DMS 273 treated with DMSO at 0.1 percent for 48 hours (cell line): ENCODE results near the gene XIRP2.
"Not testable (repeated sequence)": the region's sequence is repeated elsewhere in the genome, so short reads cannot be mapped to it uniquely, and the experiment has no call there.

Source experiments
- DNase-seq: peaks from one replicate; lab custom pipeline; 2025; lab: John Stamatoyannopoulos, UW

The XIRP2 gene

GRCh38 chr2:166942377-166942776 is 54.1 kb downstream of the XIRP2 start:
- DNase-seq = no peak

- DNase-seq = no peak
Observed at GRCh38 chr2:166944909-166945308, 56.6 kb downstream of the XIRP2 start.

- DNase-seq = no peak
Observed at GRCh38 chr2:166957686-166958085, 69.4 kb downstream of the XIRP2 start.

- no peak for DNase-seq
Observed at GRCh38 chr2:166958986-166959481, 70.8 kb downstream of the XIRP2 start.

GRCh38 chr2:166959556-166959955 is 71.3 kb downstream of the XIRP2 start:
- no peak for DNase-seq

GRCh38 chr2:166960702-166961270 is 72.5 kb downstream of the XIRP2 start:
- no peak for DNase-seq

DNA sequence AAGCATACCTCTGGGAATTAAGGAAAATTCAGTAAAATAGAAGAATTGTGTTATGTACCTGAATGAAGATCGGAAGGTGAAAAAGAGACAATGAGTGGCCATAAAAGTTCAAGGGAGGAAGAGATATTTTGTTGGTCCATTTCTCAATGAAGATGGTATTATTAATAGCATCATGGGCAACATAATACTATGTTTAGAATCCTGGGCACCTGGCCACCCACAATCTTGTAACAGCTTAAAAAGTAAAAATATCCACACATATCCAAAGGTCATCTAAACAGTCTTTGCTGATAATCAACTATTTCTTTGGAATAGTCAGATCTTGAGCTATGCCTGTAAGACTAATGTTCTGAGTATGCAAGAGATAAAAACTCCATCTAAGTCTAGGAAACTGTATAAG is 73.7 kb downstream of the XIRP2 start:
- DNase-seq = no peak

GRCh38 chr2:166969486-166969885 is 81.2 kb downstream of the XIRP2 start:
- DNase-seq = no peak

GRCh38 chr2:166972002-166972401 is 83.7 kb downstream of the XIRP2 start:
- no peak for DNase-seq

DNA sequence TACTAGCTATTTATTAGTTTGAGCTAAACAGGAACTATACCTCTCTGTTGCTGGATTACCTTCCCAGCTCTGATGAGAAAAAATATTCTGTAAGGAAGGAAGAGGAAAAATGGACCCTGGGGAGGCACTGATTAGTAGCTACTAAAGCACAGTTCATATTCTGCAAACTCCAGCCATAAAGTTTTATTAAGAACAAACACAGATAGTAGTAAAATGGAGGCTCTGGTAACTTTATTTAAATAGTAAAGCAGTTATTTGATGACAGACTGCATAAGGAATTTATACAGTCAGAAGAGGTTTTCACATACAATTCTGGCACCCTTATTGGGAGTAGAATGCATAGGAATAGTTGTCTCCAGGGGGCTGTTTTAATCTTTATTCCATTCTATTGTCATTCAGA is 84.1 kb downstream of the XIRP2 start:
- no peak for DNase-seq

DNA sequence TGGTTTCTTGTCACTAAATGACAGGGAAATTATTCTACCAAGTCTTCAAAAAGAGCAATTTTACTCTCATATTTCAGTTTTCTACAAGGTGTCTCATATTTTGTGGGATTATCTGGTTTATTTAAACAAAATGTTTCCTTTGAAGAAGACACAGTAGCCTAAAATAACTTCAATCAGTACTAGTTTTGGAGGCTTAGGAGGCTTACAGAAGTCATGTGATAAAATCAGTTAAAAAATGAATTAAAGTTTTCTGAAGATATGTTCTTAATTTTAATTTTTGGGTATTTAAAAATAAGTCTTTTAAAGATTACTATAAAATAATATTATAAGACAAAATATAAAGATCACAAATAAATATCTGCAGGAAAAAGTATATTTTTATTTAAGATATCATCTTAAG is 95.9 kb downstream of the XIRP2 start:
- DNase-seq = no peak

DNA sequence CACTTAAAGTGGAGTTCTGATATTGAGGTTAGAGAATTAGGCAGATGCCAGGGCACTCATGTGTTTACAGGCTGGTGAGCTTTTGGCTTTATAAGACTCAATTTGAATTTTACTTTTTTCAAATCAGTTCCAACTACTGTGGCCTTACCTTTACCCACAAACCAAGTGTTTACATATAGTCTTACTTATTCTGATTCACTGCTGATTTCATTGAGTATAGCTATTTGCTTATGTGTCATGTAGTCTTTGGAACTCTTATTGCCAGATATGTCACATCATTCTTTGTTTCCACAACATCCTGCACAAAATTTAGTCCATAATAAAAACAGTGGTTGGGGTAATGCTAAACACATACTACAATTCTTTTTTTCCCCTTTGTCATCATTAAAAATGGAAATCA is 96.5 kb downstream of the XIRP2 start:
- DNase-seq = no peak

GRCh38 chr2:166994588-166995336 is 106.5 kb downstream of the XIRP2 start:
- DNase-seq = no peak

- DNase-seq = no peak
Observed at GRCh38 chr2:166996465-166996864, 108.2 kb downstream of the XIRP2 start.

DNA sequence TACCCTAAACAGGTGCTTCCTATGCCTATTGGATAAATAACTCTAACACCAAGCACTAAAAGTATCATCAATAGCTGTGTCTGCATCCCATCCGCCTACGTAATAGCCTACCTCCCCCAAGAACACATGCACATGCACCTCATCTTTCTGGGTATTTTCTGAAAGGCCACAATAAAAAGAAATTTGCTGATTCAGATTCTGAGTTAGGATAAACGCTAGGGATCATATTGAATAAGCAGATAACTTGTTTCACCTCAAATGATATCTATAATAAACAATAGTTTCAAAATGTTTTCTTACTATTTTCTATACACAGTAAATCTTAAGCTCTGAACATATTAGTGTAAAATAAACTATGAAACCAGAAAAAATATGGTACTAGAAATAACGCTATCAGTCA is 112.9 kb downstream of the XIRP2 start:
- no peak for DNase-seq

- no peak for DNase-seq
Observed at GRCh38 chr2:167005096-167005495, 116.8 kb downstream of the XIRP2 start.

DNA sequence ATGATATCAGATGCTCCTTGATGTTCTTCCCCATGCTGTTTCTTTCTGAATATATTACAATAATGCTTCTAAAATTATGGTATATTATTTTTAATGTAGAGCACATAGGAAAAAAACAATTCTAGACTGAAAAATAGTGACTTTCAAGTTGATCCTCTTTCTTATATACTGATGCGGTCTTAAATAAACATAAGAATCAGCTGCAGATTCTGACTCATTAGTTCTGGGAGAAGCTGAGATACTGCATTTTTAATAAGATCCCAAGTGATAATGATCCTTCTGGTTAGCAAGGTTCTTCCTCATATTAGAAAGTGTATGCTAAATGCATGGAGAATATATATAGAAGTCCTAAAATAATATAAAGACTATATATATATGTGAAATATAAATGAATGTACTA is 124.9 kb downstream of the XIRP2 start:
- DNase-seq = no peak

- no peak for DNase-seq
Observed at GRCh38 chr2:167015806-167016205, 127.5 kb downstream of the XIRP2 start.

GRCh38 chr2:167017021-167017420 is 128.7 kb downstream of the XIRP2 start:
- DNase-seq = no peak

- DNase-seq = no peak
Observed at GRCh38 chr2:167018590-167018989, 130.3 kb downstream of the XIRP2 start.

DNA sequence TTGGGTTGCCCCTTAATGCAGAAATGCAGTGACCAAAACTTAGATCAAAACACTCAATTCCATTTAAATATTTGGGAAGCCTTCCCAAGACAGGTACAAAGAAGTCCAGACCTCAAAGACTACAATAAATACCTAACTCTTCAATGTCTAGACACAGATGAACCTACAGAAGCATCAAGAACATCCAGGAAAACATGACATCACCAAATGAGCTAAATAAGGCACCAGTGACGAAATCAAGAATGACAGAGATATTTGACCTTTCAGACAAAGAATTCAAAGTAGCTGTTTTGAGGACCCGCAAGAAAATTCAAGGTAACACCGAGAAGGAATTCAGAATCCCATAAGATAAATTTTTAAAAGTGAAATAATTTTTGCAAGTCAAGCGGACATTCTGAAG is 140.2 kb downstream of the XIRP2 start:
- no peak for DNase-seq

- not testable (repeated sequence) for DNase-seq
Observed at GRCh38 chr2:167034976-167035375, 146.7 kb downstream of the XIRP2 start.

DNA sequence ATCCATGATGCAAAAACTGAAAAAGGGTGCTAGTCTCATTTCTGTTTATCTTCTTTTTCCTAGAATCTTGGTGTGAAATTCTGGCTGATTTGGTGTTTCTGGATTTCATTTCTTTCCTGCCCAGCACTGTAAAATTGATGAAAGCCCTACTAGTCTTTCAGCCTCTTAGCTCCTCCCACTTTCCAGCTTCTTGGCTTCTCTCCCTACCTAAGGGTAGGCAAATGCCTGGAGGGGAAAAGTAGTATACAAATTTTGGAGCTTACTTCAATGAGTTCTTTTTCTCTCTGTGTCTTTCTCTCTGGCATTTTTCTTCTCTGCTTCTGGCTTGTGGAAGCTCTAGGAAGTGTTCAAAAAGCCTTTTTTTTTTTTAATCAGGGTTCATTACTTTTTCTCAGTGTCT is 160.5 kb downstream of the XIRP2 start:
- no peak for DNase-seq

DNA sequence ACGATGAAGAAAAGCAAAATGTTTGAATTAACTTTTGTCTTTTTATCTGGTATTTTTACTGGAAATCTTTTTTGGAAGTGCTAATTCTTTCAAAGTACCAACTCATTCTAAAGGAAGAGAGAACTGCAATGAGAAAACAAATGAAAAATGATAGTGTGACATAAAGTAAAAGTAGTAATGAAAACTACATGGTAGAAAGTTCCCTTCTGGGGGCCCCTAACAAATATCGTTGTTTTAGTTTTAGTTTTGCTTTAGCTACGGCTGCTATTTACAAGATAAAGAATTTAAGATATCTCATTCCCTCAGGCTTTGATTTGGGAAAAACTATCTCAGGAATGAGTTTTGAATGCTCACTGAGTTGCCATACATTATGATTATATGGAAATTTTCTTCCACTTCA is 161.4 kb downstream of the XIRP2 start:
- DNase-seq = no peak
